ENCODE data around the gene AAK1.

Gene AAK1

DNA sequence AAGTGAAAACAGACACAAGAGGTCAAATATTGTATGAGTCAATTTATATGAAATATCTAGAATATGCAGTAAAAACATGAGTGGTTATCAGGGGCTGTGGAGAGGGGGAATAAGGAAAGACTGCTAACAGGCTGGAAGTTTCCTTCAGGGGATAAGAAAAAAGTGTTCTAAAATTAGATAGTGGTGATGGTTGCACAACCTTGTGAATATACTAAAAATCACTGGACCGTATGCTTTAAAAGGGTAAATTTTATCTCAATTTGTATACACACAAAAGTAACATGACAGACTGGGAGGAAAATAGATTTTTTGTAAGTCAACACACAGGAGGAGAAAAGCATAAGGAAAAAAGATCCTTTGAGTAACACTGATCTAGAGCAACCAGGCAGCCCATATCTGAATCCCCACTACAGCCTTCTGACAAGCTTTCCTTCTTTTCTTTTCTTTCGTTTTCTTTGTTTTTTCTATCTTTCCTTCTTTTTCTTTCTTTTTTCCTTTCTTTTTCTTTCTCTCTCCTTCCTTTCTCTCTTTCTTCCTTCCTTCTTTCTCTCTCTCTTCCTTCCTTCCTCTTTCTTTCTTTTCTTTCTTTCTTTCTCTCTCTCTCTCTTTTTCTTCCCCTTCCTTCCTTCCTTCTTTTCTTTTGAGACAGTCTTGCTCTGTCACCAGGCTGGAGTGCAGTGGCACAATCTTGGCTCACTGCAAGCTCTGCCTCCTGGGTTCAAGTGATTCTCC is 95.4 kb downstream of the AAK1 start:
- TF ChIP-seq ZNF274 (IDR thresholded peaks at IDR 0.05; ENCODE audit: low read depth, low read length) = no peak
- no peak overlapping the region for H3K4me3 ChIP-seq (ENCODE audit: low read length)

DNA sequence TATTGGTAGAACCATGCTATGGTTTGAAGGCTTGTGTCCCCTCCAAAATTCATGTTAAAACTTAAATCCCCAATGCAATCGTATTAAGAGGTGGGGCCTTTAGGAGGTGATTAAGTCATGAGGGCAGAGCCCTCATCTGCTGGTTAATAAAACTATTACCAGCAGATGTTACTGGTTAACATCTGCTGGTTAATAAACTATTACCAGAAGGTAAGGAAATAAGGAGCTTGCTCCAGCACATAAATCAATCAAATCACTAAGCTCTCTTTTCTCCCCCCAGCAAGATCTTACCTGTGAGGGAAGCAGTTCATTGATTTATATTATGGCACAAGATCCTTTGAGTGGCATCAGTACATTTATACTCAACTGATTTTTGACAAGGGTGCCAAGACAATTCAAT is 96.9 kb downstream of the AAK1 start:
- TF ChIP-seq ZNF274 (IDR thresholded peaks at IDR 0.05; ENCODE audit: low read depth, low read length) = no peak
- H3K4me3 ChIP-seq (ENCODE audit: low read length) = no peak overlapping the region

DNA sequence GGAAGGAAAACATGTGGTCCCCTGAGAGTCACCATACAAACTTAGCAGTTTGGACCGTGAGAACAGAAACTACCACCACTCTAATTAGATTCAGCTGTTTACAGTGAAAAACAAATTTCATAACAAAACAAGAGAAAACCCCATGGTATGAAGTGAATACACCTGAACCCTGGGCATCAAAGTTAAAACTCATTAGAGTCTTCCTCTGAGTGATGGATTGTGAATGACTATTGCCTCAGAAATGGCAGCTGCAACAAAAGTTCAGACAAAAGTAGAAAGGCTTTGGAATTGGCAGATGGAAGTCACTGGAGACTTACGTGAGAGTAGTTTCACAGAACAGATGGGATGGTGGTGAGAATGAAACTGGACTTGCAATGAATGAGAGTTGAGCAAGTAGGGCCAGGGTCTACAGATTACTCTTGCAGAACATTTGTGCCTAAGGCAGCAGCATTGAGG is 98.0 kb downstream of the AAK1 start:
- no peak for TF ChIP-seq ZNF274 (IDR thresholded peaks at IDR 0.05; ENCODE audit: low read depth, low read length)
- H3K4me3 ChIP-seq (ENCODE audit: low read length) = peak overlapping the region; percentile 31; the same call in 1 of the 2 replicates

DNA sequence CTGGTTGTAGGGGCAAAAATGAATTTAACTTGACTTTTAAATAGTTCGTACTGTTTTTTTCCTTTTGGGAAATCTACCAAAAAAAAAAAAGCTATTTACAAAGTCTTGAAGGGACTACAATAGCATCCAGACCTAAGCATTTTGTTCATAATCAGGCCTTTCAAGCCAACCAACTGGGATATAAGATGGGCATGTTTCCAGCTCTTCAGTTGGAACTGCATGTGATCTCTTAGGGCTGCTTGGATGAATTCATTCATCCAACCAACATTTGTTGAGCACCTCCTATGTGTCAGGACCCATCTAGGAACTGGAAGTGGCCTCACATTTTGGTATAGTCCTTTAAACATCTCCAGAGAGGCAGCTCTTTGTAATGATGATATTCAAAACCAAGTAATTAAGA is 98.6 kb downstream of the AAK1 start:
- H3K4me3 ChIP-seq (ENCODE audit: low read length) = no peak overlapping the region

GRCh38 chr2:69539549-69539908 is 104.0 kb downstream of the AAK1 start:
- no peak overlapping the region for H3K4me3 ChIP-seq (ENCODE audit: low read length)
- no peak for TF ChIP-seq ZNF274 (IDR thresholded peaks at IDR 0.05; ENCODE audit: low read depth, low read length)

More for the DNA sequence above, 98.6 kb downstream of the AAK1 start:
- TF ChIP-seq ZNF274 (IDR thresholded peaks at IDR 0.05; ENCODE audit: low read depth, low read length) = no peak

DNA sequence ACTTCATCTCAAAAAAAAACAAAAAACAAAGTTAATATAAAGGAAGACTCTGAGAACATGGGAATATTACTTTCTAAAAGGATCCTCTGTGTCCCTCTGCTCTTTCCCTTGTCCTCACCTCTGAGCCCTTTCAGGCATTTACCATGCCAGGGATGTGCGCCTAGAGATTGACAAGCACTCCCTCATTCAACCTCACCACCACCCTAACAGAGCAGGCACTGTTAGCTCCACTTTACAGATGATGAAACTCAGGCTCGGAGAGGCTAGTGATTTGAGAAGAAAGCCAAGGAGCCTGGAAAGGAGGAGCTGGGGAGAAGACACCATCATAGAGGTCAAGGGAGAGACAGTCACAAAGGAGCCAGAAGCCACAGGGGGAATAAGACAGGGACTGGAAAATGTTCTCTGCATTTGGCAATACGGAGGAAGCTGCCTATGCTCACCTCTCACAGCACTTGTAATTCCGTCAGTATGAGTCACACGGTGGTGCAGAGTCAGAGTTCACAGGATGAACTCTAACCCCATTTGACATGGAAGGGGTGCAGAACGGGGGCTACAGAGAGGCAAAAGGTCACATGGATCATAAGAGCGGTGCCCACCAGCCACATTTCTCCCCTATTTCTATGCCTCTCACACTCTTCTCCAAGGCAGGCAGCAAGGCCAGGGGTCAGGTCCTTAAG is 104.5 kb downstream of the AAK1 start:
- no peak for TF ChIP-seq ZNF274 (IDR thresholded peaks at IDR 0.05; ENCODE audit: low read depth, low read length)
- H3K4me3 ChIP-seq (ENCODE audit: low read length) = no peak overlapping the region

- H3K4me3 ChIP-seq (ENCODE audit: low read length) = no peak overlapping the region
- TF ChIP-seq ZNF274 (IDR thresholded peaks at IDR 0.05; ENCODE audit: low read depth, low read length) = no peak
Observed at GRCh38 chr2:69538249-69538648, 105.3 kb downstream of the AAK1 start.

DNA sequence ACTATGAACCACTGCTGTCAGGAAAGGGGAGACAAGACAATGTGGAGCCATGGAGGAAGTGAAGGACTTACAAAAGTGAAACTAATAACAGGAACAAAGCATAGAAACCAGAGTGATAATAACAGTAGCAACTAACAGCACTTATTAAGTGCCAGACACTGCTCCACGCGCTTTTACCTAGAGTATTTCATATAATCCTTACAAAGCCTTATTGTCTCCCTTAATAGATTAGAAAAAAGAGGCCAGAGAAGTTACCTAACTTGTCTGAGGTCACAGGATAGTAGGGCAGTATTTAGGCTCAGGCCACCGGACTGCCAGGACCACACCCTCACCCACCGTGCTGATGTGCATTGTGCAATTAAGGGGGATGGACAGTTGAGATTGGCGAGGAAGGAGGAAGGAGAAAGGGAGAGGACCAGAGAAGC is 107.7 kb downstream of the AAK1 start:
- H3K4me3 ChIP-seq (ENCODE audit: low read length) = peak overlapping the region; percentile 5; the same call in 1 of the 2 replicates
- TF ChIP-seq ZNF274 (IDR thresholded peaks at IDR 0.05; ENCODE audit: low read depth, low read length) = no peak

GRCh38 chr2:69531186-69531585 is 112.4 kb downstream of the AAK1 start:
- no peak overlapping the region for H3K4me3 ChIP-seq (ENCODE audit: low read length)
- TF ChIP-seq ZNF274 (IDR thresholded peaks at IDR 0.05; ENCODE audit: low read depth, low read length) = no peak

DNA sequence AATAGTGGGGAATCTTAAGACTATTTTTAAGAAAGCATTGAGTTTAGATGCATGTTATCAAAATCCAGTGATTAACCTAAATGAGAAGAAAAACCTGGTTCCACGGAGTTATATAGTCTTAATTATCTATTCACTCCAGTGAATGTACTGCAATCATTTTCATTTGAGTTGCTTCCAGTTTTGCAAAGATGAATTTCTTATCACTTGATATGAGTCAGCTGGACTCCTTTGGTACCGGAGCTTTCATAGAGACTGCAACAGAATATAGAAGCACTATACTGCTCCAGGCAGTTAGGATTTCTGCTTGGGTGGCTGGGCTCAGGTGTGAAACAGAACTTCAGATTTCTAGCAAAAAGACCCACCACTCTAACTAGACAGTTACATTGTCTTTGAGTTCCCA is 114.1 kb downstream of the AAK1 start:
- H3K4me3 ChIP-seq (ENCODE audit: low read length) = no peak overlapping the region
- no peak for TF ChIP-seq ZNF274 (IDR thresholded peaks at IDR 0.05; ENCODE audit: low read depth, low read length)

GRCh38 chr2:69525261-69525660 is 118.3 kb downstream of the AAK1 start:
- no peak for TF ChIP-seq ZNF274 (IDR thresholded peaks at IDR 0.05; ENCODE audit: low read depth, low read length)

DNA sequence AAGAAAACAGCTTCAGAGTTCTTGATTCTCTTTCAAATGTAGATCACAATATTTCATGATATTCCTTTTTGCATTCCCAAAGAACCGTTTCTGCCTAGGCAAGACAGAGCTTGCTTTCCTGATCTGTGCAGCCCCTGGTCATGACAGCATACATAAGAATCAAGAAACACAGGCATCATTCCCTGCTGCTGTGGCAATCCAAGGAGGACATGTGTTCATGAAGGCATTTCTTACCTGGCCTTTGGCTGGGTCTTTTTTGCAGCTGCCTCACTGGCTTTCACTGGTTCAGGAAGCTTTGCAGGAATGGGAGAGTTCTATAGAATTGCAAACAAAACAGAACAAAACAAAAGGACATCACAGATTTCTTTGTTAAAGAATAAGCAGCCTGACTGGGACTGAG is 118.7 kb downstream of the AAK1 start:
- no peak overlapping the region for H3K4me3 ChIP-seq (ENCODE audit: low read length)
- TF ChIP-seq ZNF274 (IDR thresholded peaks at IDR 0.05; ENCODE audit: low read depth, low read length) = no peak

More at GRCh38 chr2:69525261-69525660, 118.3 kb downstream of the AAK1 start:
- H3K4me3 ChIP-seq (ENCODE audit: low read length) = no peak overlapping the region

- no peak for TF ChIP-seq ZNF274 (IDR thresholded peaks at IDR 0.05; ENCODE audit: low read depth, low read length)
- H3K4me3 ChIP-seq (ENCODE audit: low read length) = no peak overlapping the region
Observed at GRCh38 chr2:69521747-69522146, 121.8 kb downstream of the AAK1 start.

- no peak overlapping the region for H3K4me3 ChIP-seq (ENCODE audit: low read length)
- TF ChIP-seq ZNF274 (IDR thresholded peaks at IDR 0.05; ENCODE audit: low read depth, low read length) = no peak
Observed at GRCh38 chr2:69518841-69519240, 124.7 kb downstream of the AAK1 start.

DNA sequence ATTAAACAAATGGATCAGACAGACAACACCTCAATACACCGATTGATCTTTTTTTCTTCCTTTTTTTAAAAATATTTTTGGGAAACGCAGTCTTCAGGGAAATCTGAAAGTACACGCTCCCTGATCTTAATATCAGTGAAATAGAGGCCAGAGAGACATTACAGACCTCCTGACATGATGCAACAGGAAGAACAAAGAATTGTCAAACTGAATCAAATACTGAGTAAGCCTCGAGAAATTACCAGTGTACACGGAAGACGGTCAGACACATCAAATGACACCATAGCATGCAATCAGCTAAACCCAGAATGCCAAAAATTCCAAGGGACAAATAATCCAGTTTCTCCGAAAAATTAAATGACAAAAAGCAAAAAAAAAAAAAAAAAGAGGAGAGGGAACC is 126.1 kb downstream of the AAK1 start:
- no peak for TF ChIP-seq ZNF274 (IDR thresholded peaks at IDR 0.05; ENCODE audit: low read depth, low read length)
- H3K4me3 ChIP-seq (ENCODE audit: low read length) = no peak overlapping the region

All from GM08714 (cell line).